Chondrocyte (in vitro differentiated cells): Measurements from ENCODE around the gene EBPL. TPM values are rescaled to one million over a fixed set of nuclear protein-coding genes. Genes with fewer than 3 reads are reported as not detected.
"Not testable (repeated sequence)": the region's sequence is repeated elsewhere in the genome, so short reads cannot be mapped to it uniquely, and the experiment has no call there.

Source experiments
- DNase-seq: peaks from one replicate; pipeline ENCODE4 v3.0.0; 2021; ENCODE audit warnings: mixed read lengths, low spot score
- H3K27ac Mint-ChIP-seq: one replicate; pipeline ENCODE4 v1.8.0; 2021; ENCODE audit warnings: mild to moderate bottlenecking, moderate library complexity, mixed read lengths; ENCODE audit not compliant: unreplicated experiment
- H3K27me3 Mint-ChIP-seq: 2 replicates; pipeline ENCODE4 v1.8.0; 2021; ENCODE audit warnings: low read depth, mixed read lengths
- H3K36me3 Mint-ChIP-seq: 2 replicates; pipeline ENCODE4 v1.8.0; 2021; ENCODE audit warnings: low read depth, mixed read lengths
- H3K4me1 Mint-ChIP-seq: 2 replicates; pipeline ENCODE4 v1.8.0; 2021; ENCODE audit warnings: low read depth, mild to moderate bottlenecking, mixed read lengths
- H3K4me3 Mint-ChIP-seq: one replicate; pipeline ENCODE4 v1.8.0; 2021; ENCODE audit warnings: mild to moderate bottlenecking, moderate library complexity, mixed read lengths; ENCODE audit not compliant: unreplicated experiment
- H3K9me3 Mint-ChIP-seq: 2 replicates; pipeline ENCODE4 v1.8.0; 2021; ENCODE audit warnings: low read depth, mixed read lengths
- total RNA-seq: library from RNA; stranded (reverse); gene quantifications from 3 replicates; pipeline ENCODE4 v1.2.1, GENCODE V29; 2021
- TF ChIP-seq, protein P1 (sequence below): fragments of 200-600 bp; sonication (generic); IDR thresholded peaks from 2 replicates; pipeline ENCODE4 v1.5.0; 2021; ENCODE audit warnings: antibody characterized with exemption, mild to moderate bottlenecking, moderate library complexity

Gene EBPL
- total RNA-seq, 1 donor from 2014 or later, result 23.8 TPM

DNA sequence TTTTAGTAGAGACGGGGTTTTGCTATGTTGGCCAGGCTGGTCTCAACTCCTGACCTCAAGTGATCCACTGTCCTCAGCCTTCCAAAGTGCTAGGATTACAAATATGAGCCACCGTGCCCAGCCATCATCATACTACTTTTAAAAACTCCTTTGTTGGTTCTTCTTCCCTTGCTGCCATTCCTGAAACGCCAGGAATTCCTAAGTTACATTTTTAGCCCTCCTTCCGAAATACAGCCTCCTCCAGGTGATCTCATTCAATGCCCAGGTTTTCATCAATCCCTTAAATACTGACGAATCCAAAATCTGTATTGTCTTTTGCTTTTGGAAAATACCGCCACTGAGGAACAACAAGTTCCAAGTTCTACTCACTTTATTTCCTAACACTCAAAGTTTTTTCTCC is 25.3 kb upstream of the EBPL start:
- Mint-ChIP-seq H3K9me3 (peaks cover 15% of the 10 kb centered on the region), H3K36me3 (peaks cover 40% of the 10 kb centered on the region), H3K27me3 (no peaks in the 10 kb centered on the region), H3K4me1 (peaks cover 7% of the 10 kb centered on the region), H3K27ac (no peak overlapping the region), H3K4me3 (no peak overlapping the region)
- no peak for DNase-seq
- TF ChIP-seq, protein P1, sequence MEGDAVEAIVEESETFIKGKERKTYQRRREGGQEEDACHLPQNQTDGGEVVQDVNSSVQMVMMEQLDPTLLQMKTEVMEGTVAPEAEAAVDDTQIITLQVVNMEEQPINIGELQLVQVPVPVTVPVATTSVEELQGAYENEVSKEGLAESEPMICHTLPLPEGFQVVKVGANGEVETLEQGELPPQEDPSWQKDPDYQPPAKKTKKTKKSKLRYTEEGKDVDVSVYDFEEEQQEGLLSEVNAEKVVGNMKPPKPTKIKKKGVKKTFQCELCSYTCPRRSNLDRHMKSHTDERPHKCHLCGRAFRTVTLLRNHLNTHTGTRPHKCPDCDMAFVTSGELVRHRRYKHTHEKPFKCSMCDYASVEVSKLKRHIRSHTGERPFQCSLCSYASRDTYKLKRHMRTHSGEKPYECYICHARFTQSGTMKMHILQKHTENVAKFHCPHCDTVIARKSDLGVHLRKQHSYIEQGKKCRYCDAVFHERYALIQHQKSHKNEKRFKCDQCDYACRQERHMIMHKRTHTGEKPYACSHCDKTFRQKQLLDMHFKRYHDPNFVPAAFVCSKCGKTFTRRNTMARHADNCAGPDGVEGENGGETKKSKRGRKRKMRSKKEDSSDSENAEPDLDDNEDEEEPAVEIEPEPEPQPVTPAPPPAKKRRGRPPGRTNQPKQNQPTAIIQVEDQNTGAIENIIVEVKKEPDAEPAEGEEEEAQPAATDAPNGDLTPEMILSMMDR, result no peak

DNA sequence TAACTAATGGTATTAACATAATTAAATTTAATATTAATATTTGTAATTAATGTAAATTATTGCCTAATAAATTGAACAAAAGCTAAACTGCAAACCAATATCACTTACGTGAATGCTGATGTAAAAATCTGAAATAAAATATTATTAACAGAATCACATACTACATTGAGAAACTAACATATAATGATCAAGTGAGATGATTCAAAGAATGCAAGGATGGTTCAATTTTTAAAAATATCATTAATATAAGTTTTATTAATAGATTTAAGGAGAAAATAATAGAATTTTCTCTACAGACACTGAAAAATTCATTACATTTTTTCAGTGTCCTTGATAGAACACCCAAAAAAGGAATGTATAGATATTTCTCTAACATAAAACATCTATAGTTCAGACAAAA is 23.5 kb upstream of the EBPL start:
- peaks cover 15% of the 10 kb centered on the region for H3K9me3 Mint-ChIP-seq
- H3K4me1 Mint-ChIP-seq, result peaks cover 9% of the 10 kb centered on the region
- peaks cover 37% of the 10 kb centered on the region for H3K36me3 Mint-ChIP-seq

DNA sequence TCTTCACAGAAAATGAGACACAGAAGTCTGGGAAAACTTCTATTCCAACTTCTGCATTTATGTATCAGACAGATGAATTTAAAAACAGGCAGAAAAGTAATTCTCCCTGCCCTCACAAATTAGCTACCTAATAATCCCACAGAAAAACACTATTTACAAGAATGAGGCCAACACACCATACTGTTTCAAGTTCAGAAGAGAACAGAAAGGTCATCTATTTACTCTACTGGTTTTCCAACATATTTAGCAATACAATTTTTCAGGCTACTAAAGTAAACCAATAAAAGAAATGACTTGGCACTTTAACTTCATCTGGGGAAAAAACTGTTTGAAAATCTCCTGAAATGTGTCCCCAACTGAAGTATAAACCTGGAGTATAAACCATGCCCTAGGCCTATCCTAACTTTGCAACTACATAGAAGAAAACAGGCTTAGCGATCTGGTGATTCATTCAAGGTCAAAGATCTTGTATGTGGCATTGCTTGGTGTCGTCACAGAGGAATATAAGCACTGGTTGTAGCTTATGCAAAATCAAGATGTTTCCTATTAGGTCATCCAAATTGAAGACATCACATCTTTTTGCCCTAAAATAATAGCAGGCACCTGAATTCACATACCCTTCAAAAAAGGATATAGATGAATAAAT is 20.1 kb upstream of the EBPL start:
- Mint-ChIP-seq H3K4me3 (no peak overlapping the region), H3K27me3 (no peaks in the 10 kb centered on the region), H3K9me3 (peaks cover 9% of the 10 kb centered on the region), H3K36me3 (peaks cover 30% of the 10 kb centered on the region), H3K4me1 (peaks cover 4% of the 10 kb centered on the region), H3K27ac (no peak overlapping the region)
- TF ChIP-seq, protein P1, result no peak
- DNase-seq, result no peak

More for the DNA sequence above, 23.5 kb upstream of the EBPL start:
- Mint-ChIP-seq H3K27me3 (no peaks in the 10 kb centered on the region), H3K27ac (no peak overlapping the region), H3K4me3 (no peak overlapping the region)
- TF ChIP-seq, protein P1, result no peak
- DNase-seq, result no peak

DNA sequence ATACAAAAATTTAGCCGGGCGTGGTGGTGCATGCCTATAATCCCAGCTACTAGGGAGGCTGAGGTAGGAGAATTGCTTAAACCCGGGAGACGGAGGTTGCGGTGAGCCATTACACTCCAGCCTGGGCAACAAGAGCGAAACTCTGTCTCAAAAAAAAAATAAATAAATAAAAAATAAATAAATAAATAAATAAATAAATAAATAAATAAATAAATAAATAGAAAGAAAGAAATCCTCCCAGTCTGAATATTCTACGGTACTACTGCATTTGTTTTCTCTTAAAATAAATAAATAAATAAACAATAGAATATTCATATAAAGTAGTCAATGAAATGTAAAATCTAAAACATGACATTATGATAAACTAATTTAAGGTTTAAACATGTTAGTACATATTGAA is 13.0 kb upstream of the EBPL start:
- H3K36me3 Mint-ChIP-seq, result peaks cover 21% of the 10 kb centered on the region
- H3K9me3 Mint-ChIP-seq, H3K4me3 Mint-ChIP-seq, H3K27ac Mint-ChIP-seq, H3K27me3 Mint-ChIP-seq, H3K4me1 Mint-ChIP-seq, DNase-seq: not testable (repeated sequence)

DNA sequence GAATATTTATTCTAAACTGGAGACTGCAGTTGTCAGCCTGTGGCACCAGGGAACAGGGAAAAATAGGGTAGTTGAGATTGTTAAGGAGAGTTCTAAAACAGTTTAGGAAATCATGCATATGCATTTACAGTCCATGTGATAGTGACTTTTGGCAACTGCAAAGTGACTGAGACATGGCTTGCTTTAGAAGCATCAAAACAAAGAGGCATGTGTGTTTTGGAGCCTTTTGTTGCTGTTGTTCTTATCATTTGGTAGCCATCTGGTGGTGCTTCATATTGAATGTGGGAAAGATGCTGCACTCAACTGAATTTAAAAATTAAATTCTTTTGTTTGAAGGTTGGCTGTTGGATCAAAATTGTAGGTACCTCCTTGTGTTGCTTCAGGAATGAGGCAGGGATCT is 10.2 kb upstream of the EBPL start:
- Mint-ChIP-seq H3K9me3 (no peaks in the 10 kb centered on the region), H3K4me1 (no peaks in the 10 kb centered on the region), H3K27me3 (no peaks in the 10 kb centered on the region), H3K4me3 (no peak overlapping the region), H3K27ac (no peak overlapping the region), H3K36me3 (peaks cover 23% of the 10 kb centered on the region)
- no peak for DNase-seq
- TF ChIP-seq, protein P1, result no peak

DNA sequence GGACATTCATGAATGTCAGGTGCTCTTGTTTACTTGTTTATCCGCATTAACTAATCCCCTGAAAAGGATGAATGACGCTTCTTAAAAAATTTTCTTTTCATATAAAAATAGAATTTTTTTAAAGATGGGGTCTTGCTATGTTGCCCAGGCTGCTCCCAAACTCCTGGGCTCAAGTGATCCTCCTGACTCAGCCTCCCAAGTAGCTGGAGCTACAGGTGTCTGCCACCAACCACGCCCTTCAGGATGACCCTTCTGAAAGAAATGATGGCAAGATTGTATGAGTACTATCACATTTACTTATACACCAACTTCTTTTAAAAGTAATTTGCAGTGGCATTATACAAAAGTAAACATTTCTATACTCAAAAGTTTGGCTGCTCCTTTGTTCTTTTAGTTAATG is 6.2 kb upstream of the EBPL start:
- TF ChIP-seq, protein P1, result no peak
- no peak overlapping the region for H3K27ac Mint-ChIP-seq
- no peaks in the 10 kb centered on the region for H3K27me3 Mint-ChIP-seq
- no peak for DNase-seq
- peaks cover 18% of the 10 kb centered on the region for H3K36me3 Mint-ChIP-seq
- no peak overlapping the region for H3K4me3 Mint-ChIP-seq
- no peaks in the 10 kb centered on the region for H3K9me3 Mint-ChIP-seq
- peaks cover 19% of the 10 kb centered on the region for H3K4me1 Mint-ChIP-seq
